SK-MEL-5 (cell line): ENCODE results near the gene IL1F10. TPM values are rescaled to one million over a fixed set of nuclear protein-coding genes. Genes with fewer than 3 reads are reported as not detected.

Source experiments
- DNase-seq: peaks from one replicate; pipeline ENCODE4 v3.0.0-alpha.2; 2016; ENCODE audit warnings: low read depth, low spot score
- in situ Hi-C: cut with HindIII; loops from 2 replicates; pipeline ENCODE4 v1.10.0; 2016; ENCODE audit warnings: low sequenced_read_pairs, high pct_unique_total_duplicates, low pct_unique_long_range_greater_than_20kb
- small RNA-seq, 2 experiments: library from RNA; depleted of rRNA; stranded (forward); fragments of <200 nt; gene quantifications; one replicate each; pipeline ENCODE3, GENCODE V24; 2014
- total RNA-seq: library from RNA; depleted of rRNA; stranded (reverse); fragments of >200 nt; shearing (Covaris generic); gene quantifications from 2 replicates; pipeline ENCODE4 v1.2.3, GENCODE V29; 2014; rRNA removed

The IL1F10 gene
- total RNA-seq, 1 experiment from 2014 or later = not detected

GRCh38 chr2:113119111-113119510 lies 51.3 kb downstream of the IL1F10 start:
- in situ Hi-C loops = no loop called here
- no peak for DNase-seq

- no peak for DNase-seq
- in situ Hi-C loops = no loop called here
These were observed 53.1 kb downstream of the IL1F10 start for GRCh38 chr2:113120861-113121260.

DNA sequence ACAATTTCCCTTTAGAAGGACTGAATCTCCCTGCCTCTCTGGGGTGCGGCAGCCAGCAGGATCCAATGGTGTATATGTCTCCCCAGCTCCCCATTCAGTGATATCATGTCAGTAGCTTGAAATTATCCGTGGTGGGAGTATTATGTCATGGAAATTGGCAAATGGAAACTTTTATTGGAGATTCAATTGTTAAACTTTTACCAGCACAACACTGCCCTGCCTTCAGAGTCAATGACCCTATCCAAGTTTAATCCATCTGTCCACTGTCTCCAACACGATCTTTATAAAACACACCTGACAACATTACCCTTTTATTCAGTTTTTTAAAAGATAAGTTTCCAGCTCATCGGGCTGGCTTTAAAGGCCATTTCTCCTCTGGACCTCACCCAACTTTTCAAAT lies 54.6 kb downstream of the IL1F10 start:
- no peak for DNase-seq

GRCh38 chr2:113123726-113124125 lies 56.0 kb downstream of the IL1F10 start:
- in situ Hi-C loops = no loop called here

More for the DNA sequence above, 54.6 kb downstream of the IL1F10 start:
- in situ Hi-C loops = no loop called here

GRCh38 chr2:113124181-113124961 lies 56.6 kb downstream of the IL1F10 start:
- in situ Hi-C loops = no loop called here
- DNase-seq = no peak

More at GRCh38 chr2:113123726-113124125, 56.0 kb downstream of the IL1F10 start:
- DNase-seq = no peak

Small RNAs within 50 kb of the gene (small RNA-seq; reads per million reads assigned to genes)
- gene RNU6-1180P = 0 reads per million in 2 experiments

Other genes starting within 250 kb of the IL1F10 start
- gene IL1B, start 231.2 kb upstream of the IL1F10 start, total RNA-seq = 0.69 TPM in 1 of 2 replicates, not detected in the other
- not detected in 2 replicates for gene IL37, start 156.8 kb upstream of the IL1F10 start, total RNA-seq
- not detected in 2 replicates for gene IL36G, start 90.0 kb upstream of the IL1F10 start, total RNA-seq
- not detected in 2 replicates for gene IL36A, start 62.5 kb upstream of the IL1F10 start, total RNA-seq
- gene IL36B, start 15.1 kb upstream of the IL1F10 start, total RNA-seq = not detected in 2 replicates
- gene IL36RN, start 8.8 kb upstream of the IL1F10 start, total RNA-seq = not detected in 2 replicates
- not detected in 2 replicates for gene IL1RN, start 59.6 kb downstream of the IL1F10 start, total RNA-seq
- 0.43 and 0.63 TPM in 2 replicates for gene PSD4, start 106.0 kb downstream of the IL1F10 start, total RNA-seq
- gene PAX8, start 211.0 kb downstream of the IL1F10 start, total RNA-seq = 0.75 and 0.90 TPM in 2 replicates